Measurements from ENCODE around the gene IL1RAPL2.

DNA sequence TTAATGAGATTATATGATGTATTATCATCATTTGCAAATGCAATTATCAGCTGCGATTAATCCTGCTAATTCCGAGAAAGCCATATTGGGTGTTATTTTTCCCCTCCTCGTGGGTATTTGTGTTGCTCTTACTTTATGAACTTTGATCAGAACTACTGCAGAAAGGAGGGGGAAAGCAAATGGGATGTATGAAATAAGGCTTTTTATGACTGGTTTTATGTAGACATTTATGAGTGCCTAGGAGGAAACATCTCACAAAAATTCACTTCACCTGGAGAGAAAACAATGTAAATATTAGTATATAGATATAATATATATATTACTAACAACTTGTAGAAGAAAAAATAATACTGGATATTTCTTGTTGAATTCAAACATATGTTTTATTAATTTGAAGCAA lies 440.1 kb downstream of the IL1RAPL2 start:
- no peak for TF ChIP-seq POLR2AphosphoS5 (IDR thresholded peaks at IDR 0.05; ENCODE audit: low read depth, low read length)
- TF ChIP-seq CTCF (IDR thresholded peaks at IDR 0.05), result no peak

All from SK-N-SH (cell line).